NB4 (cell line): Measurements from ENCODE around the gene ADORA2A.

Source experiments
- DNase-seq: peaks from one replicate; pipeline ENCODE4 v3.0.0; 2010; ENCODE audit warnings: low read depth
- H3K4me3 ChIP-seq: one replicate; pipeline ENCODE4 v1.5.1; 2011; ENCODE audit warnings: mild to moderate bottlenecking, low read depth, low read length, moderate library complexity
- MYC ChIP-seq: IDR thresholded peaks from 2 replicates; pipeline ENCODE4 v1.6.1; 2011; ENCODE audit warnings: low read depth, low read length
- POLR2A ChIP-seq: IDR thresholded peaks from 2 replicates; pipeline ENCODE4 v1.6.1; 2011; ENCODE audit warnings: mild to moderate bottlenecking; ENCODE audit not compliant: insufficient read length; ENCODE audit errors: extremely low read depth
- TF ChIP-seq, protein P1 (sequence below): IDR thresholded peaks from one replicate; pipeline ENCODE4 v1.5.1; 2012; ENCODE audit warnings: low read depth, low read length
- TF ChIP-seq, protein P2 (sequence below): IDR thresholded peaks from 2 replicates; pipeline ENCODE4 v1.6.1; 2011; ENCODE audit warnings: low read depth, low read length

ADORA2A gene

DNA sequence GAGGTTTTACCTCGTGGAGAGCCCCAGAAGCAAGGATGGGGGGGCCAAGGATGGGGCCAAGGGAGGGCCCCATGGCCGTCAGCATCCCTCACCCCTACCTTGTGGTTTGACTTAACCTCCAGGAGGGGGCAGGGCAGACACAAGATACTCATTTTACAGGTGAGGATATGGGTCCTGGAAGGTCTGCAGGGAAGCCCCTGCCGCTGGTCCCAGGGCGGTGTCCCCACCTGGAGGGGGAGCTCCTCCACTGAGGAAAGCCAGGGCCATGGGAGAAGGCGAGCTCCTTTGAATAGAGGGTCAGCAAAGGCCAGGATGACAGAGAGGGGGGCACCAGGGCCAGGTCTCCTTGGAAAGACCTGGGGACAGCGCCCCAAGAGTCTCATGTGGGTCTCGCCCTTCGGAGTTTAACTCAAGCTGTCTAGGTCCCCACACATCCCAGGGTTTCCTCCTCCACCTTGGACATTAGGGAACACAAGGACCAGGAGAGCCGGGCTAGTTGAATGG, 5.9 kb upstream of the ADORA2A start:
- H3K4me3 ChIP-seq, result no peak overlapping the region
- TF ChIP-seq MYC, result no peak
- TF ChIP-seq, protein P1, sequence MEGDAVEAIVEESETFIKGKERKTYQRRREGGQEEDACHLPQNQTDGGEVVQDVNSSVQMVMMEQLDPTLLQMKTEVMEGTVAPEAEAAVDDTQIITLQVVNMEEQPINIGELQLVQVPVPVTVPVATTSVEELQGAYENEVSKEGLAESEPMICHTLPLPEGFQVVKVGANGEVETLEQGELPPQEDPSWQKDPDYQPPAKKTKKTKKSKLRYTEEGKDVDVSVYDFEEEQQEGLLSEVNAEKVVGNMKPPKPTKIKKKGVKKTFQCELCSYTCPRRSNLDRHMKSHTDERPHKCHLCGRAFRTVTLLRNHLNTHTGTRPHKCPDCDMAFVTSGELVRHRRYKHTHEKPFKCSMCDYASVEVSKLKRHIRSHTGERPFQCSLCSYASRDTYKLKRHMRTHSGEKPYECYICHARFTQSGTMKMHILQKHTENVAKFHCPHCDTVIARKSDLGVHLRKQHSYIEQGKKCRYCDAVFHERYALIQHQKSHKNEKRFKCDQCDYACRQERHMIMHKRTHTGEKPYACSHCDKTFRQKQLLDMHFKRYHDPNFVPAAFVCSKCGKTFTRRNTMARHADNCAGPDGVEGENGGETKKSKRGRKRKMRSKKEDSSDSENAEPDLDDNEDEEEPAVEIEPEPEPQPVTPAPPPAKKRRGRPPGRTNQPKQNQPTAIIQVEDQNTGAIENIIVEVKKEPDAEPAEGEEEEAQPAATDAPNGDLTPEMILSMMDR, result peak; percentile 29
- DNase-seq, result peak; percentile 44

GRCh38 chr22:24422102-24422665, 5.2 kb upstream of the ADORA2A start:
- DNase-seq, result no peak
- TF ChIP-seq, protein P2, sequence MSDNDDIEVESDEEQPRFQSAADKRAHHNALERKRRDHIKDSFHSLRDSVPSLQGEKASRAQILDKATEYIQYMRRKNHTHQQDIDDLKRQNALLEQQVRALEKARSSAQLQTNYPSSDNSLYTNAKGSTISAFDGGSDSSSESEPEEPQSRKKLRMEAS, result no peak
- TF ChIP-seq POLR2A, result no peak
- TF ChIP-seq MYC, result no peak
- TF ChIP-seq, protein P1, result no peak
- H3K4me3 ChIP-seq, result no peak overlapping the region

- TF ChIP-seq, protein P1, result peak; percentile 51
- no peak for TF ChIP-seq POLR2A
- no peak overlapping the region for H3K4me3 ChIP-seq
- DNase-seq, result peak; percentile 66
These were observed 3.8 kb upstream of the ADORA2A start for GRCh38 chr22:24423519-24424000.

DNA sequence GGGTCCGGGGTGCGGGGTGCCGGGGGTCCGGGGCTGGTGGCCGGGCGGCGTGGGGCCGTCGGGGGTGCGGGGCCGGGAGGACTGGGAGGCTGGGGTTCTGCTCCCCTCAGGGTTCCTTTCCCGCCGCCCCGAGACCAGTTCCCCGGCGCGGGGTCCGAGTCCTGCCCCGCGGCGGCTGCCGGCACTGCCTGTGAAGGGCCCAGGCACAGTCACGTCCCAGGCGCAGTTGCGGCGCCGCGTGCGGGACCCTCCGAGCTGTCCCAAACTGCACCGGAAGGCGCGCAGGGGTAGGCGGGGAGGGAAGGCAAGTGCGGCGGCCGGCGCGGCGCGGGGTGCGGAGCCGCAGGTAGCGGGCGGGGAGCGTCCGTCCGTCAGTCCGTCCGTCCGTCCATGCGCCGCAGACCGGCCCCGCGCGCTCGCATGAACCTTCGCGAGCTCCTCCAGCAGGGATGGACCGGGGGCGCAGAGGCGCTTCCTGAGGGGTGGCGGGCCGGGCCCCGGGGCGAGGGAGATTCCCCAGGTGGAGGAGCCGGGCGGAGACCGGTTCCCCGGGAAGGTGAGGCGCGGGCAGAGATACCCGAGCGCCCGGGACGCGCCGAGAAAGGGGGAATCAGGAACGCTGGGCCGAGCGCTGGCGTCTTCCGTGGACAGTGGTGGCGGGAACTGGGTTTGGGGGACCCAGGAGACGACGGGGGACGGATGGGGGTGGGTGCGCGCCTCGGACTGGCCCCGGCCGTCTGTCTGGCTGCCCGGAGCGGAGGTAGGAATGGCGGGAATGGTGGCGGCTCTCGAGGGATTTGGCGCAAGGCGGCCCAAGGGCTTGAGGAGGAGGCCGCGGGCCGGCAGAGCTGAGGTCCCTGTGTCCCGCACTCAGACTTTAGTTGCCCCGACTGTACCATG, 3.1 kb upstream of the ADORA2A start:
- H3K4me3 ChIP-seq, result peak overlapping the region; percentile 48
- TF ChIP-seq, protein P1, result no peak
- TF ChIP-seq POLR2A (no peak), MYC (no peak)
- TF ChIP-seq, protein P2, result no peak
- DNase-seq, result peak; percentile 53

DNA sequence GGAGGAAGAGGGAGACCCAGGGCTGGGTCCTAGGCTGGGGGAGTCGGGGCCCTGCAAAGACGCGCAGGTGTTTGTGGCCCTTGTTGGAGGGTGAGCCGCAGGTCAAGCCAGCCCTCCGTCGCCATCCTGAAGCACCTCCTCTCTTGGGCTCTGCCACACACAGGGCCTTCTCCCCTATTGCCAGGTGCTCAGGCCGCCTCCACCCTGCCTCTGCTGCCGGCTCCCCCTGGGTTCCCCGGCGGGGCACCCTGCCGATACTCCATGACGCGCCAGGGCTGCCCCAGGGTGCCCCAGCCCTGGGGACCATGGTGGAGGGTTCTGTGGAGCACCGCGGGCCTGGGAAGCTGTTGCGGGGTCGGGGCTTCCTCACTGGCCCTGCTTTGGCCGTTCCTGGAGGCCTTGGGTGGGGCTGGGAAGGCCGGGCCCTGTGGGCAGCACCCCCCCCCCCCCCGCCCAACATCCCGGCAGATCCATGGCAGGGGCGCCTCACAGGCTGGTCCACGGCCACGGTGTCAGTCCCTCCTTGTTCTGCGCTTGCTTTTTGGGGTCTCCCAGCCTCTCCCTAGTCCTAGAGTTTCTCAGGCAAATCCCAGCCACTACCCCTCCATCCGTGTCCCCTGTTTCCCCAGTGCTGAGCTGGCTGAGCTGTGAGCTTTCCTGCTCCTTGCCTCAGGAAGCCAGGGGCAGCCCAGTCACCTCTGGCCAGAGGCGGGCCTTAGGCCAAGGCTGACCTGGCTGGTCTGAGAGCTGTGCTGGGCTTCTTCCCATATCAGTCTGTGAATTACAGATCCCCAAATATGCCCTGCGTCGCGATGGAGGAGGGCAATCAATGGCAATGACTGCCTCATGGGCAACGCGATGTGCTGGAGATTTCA, 2.3 kb upstream of the ADORA2A start:
- TF ChIP-seq, protein P1, result no peak
- TF ChIP-seq, protein P2, result no peak
- TF ChIP-seq POLR2A, result no peak
- TF ChIP-seq MYC, result no peak
- DNase-seq, result no peak
- H3K4me3 ChIP-seq, result no peak overlapping the region
